GM12878 (cell line): ENCODE results near the gene POMT2. TPM values are rescaled to one million over a fixed set of nuclear protein-coding genes. Genes with fewer than 3 reads are reported as not detected.

Source experiments
- ATF7 ChIP-seq: fragments of 450-650 bp; IDR thresholded peaks from 2 replicates; pipeline ENCODE4 v1.6.1; 2016; ENCODE audit warnings: low read depth, mild to moderate bottlenecking
- BACH1 ChIP-seq: fragments of 450-650 bp; IDR thresholded peaks from 2 replicates; pipeline ENCODE4 v1.6.1; 2017; ENCODE audit warnings: mild to moderate bottlenecking, borderline replicate concordance
- CUX1 ChIP-seq: IDR thresholded peaks from 2 replicates; pipeline ENCODE4 v1.6.1; 2012; ENCODE audit warnings: improper control_type of control experiment, low read depth, low read length; ENCODE audit not compliant: insufficient replicate concordance
- IKZF2 ChIP-seq, 2 experiments: fragments of 450-650 bp; IDR thresholded peaks; 2 replicates each; pipeline ENCODE4 v1.6.1; 2017; ENCODE audit warnings: mild to moderate bottlenecking in 2 of 2, moderate library complexity in 2 of 2
- MXI1 ChIP-seq: fragments of 150-350 bp; IDR thresholded peaks from 2 replicates; pipeline ENCODE4 v1.6.1; 2011; ENCODE audit warnings: low read depth, mild to moderate bottlenecking, inconsistent platforms, low read length, improper control_type of control experiment
- RUNX3 ChIP-seq: IDR thresholded peaks from 2 replicates; pipeline ENCODE4 v1.6.1; 2012; ENCODE audit warnings: low read length, inconsistent platforms
- USF2 ChIP-seq: IDR thresholded peaks from 2 replicates; pipeline ENCODE4 v1.6.1; 2011; ENCODE audit warnings: low read depth, low read length, improper control_type of control experiment, borderline replicate concordance
- polyA plus RNA-seq, 11 experiments: library from polyadenylated mRNA; depleted of rRNA in 4 of 11; unstranded in 6 of 11; stranded (reverse) in 5 of 11; fragments of >200 nt; fragmentation: Nextera tagmentation in 4 of 11; fragmentation: Illumina TruSeq in 1 of 11; extraction: Ambion mirVana in 4 of 11; extraction: Trizol in 1 of 11; gene quantifications; 1 replicate in 1 of 11; 2 replicates in 10 of 11; pipeline versions ENCODE4 v1.2.1 to v1.2.3, GENCODE V29; 2011 to 2016; ENCODE audit warnings: inconsistent platforms in 2 of 11, missing spikeins in 2 of 11, low read depth in 1 of 11
- total RNA-seq, 4 experiments: library from RNA; depleted of rRNA in 3 of 4; stranded (reverse); fragments of >200 nt in 3 of 4; fragmentation: Illumina TruSeq in 1 of 4; extraction: Trizol in 1 of 4; gene quantifications; 2 replicates each; pipeline versions ENCODE4 v1.2.1 to v1.2.3, GENCODE V29; 2013 to 2021
- TF ChIP-seq, protein P1 (sequence below): fragments of 450-650 bp; conservative IDR thresholded peaks from 2 replicates; pipeline ENCODE4 v1.6.1; 2017; ENCODE audit warnings: mild to moderate bottlenecking, moderate library complexity
- TF ChIP-seq, protein P2 (sequence below): IDR thresholded peaks from 2 replicates; pipeline ENCODE4 v1.6.1; 2011; ENCODE audit warnings: borderline replicate concordance, low read depth, mild to moderate bottlenecking, moderate library complexity, mixed read lengths, low read length; ENCODE audit not compliant: insufficient read depth; ENCODE audit errors: extremely low read length

The POMT2 gene
- total and polyA plus RNA-seq, 10 of the 15 experiments (the other 5 are each of a cell fraction or from before 2014, with no cell fraction given) = 0.23 to 13.9 (median 6.5) TPM

DNA sequence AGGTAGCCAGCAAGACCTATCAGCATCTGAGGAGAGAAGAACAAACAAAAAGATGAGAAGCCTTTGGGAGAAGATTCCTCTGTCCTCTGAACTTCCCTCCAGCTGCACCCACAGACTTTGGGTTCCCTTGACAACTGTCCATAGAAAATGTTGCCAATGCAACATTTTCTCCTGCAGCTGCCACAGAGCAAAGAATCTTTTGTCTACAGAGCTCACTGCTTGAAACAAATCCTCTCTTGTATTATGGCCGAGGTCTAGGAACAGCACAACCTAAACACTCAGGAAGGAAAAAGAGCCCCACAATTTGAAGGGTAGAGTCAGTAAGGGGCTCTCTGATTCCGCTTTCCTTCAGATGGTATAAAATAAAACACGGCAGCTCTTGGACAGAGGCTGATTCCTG lies 14.3 kb downstream of the POMT2 start (continued):
- TF ChIP-seq, protein P1, sequence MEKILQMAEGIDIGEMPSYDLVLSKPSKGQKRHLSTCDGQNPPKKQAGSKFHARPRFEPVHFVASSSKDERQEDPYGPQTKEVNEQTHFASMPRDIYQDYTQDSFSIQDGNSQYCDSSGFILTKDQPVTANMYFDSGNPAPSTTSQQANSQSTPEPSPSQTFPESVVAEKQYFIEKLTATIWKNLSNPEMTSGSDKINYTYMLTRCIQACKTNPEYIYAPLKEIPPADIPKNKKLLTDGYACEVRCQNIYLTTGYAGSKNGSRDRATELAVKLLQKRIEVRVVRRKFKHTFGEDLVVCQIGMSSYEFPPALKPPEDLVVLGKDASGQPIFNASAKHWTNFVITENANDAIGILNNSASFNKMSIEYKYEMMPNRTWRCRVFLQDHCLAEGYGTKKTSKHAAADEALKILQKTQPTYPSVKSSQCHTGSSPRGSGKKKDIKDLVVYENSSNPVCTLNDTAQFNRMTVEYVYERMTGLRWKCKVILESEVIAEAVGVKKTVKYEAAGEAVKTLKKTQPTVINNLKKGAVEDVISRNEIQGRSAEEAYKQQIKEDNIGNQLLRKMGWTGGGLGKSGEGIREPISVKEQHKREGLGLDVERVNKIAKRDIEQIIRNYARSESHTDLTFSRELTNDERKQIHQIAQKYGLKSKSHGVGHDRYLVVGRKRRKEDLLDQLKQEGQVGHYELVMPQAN = no peak
- TF ChIP-seq CUX1 = no peak
- TF ChIP-seq MXI1 = no peak
- TF ChIP-seq IKZF2 (IDR thresholded peaks at IDR 0.05) = no peak
- no peak for TF ChIP-seq USF2
- TF ChIP-seq ATF7 = no peak
- TF ChIP-seq, protein P2, sequence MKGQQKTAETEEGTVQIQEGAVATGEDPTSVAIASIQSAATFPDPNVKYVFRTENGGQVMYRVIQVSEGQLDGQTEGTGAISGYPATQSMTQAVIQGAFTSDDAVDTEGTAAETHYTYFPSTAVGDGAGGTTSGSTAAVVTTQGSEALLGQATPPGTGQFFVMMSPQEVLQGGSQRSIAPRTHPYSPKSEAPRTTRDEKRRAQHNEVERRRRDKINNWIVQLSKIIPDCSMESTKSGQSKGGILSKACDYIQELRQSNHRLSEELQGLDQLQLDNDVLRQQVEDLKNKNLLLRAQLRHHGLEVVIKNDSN = no peak
- TF ChIP-seq RUNX3 = no peak
- TF ChIP-seq BACH1 = no peak
- TF ChIP-seq, all 136 proteins: peak for 0
